HG02763 (cell line): Measurements from ENCODE around the gene TUFT1.
A peak's percentile ranks its signal among the peaks of the same experiment; 100 is the strongest.

Experiments
- ATAC-seq: cut with Tn5 transposase; IDR thresholded peaks from one replicate; pipeline ENCODE4 v1.9.1; 2021; ENCODE audit warnings: mild to moderate bottlenecking, moderate library complexity; ENCODE audit not compliant: unreplicated experiment

Gene TUFT1, protein sequence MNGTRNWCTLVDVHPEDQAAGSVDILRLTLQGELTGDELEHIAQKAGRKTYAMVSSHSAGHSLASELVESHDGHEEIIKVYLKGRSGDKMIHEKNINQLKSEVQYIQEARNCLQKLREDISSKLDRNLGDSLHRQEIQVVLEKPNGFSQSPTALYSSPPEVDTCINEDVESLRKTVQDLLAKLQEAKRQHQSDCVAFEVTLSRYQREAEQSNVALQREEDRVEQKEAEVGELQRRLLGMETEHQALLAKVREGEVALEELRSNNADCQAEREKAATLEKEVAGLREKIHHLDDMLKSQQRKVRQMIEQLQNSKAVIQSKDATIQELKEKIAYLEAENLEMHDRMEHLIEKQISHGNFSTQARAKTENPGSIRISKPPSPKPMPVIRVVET

DNA sequence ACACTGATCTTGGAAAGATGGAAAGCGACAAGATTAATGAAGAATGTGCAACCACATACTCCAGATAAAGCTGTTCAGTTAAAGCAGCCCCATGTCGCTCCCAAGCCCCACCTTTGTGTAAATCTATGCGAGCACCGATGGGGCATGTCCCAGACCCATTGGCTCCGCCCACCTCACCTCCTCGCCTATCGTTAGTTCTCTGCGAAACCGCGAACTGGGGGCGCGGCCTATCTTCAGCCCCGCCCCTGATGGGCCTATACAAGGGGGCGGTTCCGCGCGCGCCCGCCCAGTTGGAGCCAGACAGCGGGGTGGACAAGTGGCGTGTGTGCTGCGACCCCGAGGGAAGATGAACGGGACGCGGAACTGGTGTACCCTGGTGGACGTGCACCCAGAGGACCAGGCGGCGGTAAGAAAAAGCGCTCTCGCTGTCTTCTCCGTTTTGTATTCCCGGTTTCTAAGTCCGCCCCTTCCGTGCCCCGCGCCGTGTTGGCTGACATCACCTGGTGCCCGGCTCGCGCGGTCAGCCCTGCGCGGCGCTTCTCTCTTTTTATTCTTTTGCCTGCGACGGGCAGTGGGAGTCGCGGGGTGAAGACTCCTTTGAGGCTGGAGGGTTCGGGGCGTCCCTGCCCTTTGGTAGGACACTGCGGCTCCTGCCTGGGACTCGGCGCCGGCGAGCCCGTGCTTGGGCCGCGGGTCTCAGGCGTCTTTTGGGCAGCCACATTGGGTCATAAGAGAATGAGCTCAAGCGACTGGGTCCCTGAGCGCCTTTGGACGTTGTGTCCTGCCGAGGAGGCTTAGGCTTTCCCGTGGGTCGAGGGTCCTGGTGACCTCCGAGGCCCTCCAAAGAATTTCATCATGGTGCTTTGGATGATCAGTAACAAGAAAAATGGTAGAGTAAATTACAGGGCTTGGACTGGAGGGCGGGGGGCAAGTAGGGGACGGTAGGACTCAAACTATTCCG lies at the start of gene TUFT1:
Gene TUFT1 (plus strand): TSS at position 289 of the 961 bp plus-strand sequence. CDS start 58 bp downstream, at position 347.
- ATAC-seq, result peak; percentile 90

DNA sequence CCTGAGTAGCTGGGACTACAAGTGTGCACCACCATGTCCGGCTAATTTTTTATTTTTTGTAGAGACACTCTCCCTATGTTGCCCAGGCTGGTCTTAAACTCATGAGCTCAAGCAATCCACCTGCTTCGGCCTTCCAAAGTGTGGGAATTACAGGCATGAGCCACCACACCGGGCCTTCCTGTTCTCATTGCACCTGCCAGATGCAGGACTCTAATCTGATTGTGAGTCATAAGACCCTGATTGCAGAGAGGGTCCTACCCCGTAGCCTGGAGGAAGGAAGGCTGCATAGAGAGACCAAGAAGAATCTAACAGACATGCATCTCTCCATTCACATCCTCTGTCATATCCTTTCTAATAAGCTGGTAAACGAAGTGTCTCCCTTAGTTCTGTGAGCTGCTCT lies 48.5 kb upstream of the TUFT1 start:
- ATAC-seq, result no peak

GRCh38 chr1:151492120-151492519 lies 48.0 kb upstream of the TUFT1 start:
- no peak for ATAC-seq

DNA sequence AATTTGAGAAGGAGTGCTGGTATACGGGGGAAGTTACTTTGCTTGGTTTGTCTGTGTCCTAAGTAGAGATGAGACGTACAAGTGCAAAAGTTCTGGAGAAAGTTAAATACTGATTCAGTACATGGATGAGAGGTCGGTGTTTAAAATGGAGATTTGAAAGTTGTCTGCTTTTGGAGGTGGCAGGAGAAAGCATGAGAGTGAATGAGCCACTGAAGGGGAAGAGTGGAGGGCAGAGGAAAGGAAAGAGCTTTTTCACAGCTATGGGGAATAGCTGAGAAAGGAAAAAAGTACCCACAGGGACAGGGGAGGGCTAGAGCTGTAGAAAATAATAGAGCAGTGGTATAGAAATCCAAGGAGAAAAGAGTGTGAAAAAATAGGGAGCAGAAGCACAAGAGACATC lies 47.1 kb upstream of the TUFT1 start:
- ATAC-seq, result no peak

GRCh38 chr1:151494741-151495281 lies 45.3 kb upstream of the TUFT1 start:
- no peak for ATAC-seq

- ATAC-seq, result no peak
These were observed 44.8 kb upstream of the TUFT1 start for GRCh38 chr1:151495316-151495715.

GRCh38 chr1:151499365-151499764 lies 40.7 kb upstream of the TUFT1 start:
- no peak for ATAC-seq

DNA sequence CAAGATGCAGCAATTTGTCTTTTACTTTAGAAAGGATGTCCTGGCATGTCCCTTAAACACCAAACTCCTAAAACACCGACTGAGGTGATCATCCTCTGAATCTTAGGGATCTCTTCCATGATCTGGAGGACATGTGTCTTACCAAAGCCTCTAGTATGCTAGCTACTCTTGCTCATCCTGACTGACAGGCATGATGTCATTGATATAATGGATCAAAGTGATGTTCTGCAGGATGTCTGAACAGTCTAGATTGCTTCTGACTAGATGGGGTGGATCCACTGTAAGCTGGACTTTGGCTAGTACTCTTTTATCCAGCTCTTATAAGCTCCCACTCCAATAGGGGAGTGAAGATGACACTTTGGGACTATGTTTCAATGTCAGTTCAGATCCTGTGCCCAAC lies 40.2 kb upstream of the TUFT1 start:
- no peak for ATAC-seq

DNA sequence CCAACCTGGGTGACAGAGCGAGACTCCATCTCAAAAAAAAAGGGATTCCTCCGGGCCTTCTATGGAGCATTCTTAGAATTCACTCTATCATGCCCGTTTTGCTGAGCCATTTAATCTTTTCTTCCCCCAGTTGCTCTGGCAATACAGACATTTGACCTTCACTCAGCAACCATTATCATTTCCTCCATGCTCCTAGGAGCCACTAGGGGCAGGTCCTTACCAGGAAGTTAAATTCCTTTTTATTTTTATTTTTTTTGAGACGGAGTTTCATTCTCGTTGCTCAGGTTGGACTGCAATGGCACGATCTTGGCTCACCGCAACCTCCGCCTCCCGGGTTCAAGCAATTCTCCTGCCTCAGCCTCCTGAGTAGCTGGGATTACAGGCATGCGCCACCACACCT lies 38.6 kb upstream of the TUFT1 start:
- ATAC-seq, result no peak

- no peak for ATAC-seq
These were observed 37.9 kb upstream of the TUFT1 start for GRCh38 chr1:151502035-151502700.

GRCh38 chr1:151502859-151503780 lies 37.0 kb upstream of the TUFT1 start:
- ATAC-seq, result no peak

DNA sequence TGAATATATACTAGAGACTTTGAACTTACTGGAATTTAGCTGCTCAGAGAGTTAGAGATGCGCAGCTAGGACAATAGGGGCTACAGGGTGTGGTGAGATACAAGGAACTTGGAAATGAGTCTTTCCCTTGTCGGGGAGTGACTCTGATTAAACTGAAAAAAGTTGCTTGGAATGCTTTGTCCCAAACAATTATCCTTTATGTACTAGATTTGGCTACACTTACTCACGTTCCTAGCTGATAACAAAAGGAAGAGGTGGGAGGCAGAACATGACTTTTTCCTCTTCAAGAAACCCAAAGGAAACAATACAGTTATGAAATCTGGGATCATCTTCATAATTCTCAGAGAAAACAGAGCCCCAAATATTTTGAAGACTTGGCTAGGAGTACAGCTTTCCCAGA lies 35.9 kb upstream of the TUFT1 start:
- ATAC-seq, result no peak

GRCh38 chr1:151504759-151505158 lies 35.4 kb upstream of the TUFT1 start:
- no peak for ATAC-seq

DNA sequence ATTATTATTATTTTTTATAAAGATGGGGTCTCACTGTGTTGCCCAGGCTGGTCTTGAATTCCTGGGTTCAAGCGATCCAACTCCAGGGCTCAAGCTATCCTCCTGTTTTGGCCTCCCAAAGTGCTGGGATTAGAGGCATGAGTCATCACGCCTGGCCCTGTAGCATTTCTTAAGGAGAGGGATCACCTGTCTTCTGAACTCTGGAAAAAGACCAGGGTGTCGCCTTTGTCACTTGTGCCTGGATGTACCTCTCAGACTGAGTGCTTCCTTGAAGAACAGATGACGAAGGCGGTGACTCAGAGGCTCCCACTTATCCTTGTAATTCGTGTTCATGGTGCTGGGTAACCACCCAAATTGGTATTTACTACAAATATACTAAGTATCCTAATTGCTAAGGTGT lies 31.3 kb upstream of the TUFT1 start:
- no peak for ATAC-seq

DNA sequence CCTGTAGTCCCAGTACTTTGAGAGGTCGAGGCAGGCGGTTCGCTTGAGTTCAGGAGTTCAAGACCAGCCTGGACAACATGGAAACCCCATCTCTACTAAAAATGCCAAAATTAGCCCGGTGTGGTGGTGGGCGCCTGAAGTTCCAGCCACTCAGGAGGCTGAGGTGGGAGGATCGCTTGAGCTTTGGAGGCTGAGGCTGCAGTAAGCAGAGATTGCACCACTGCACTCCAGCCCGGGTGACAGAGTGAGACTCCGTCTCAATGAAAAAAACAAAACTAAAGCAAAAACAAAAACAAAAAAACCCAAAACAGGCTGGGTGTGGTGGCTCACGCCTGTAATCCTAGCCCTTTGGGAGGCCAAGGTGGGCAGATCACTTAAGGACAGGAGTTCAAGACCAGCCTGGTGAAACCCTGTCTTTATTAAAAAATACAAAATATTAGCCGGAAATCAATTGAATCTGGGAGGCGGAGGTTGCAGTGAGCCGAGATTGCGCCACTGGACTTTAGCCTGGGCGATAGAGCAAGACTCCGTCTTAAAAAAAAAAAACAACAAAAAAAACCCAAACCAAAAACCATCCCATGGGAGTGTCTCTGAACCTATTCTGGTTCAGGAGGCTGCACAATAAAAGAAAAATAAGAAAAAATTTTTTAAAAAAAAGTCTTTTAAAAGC lies 30.6 kb upstream of the TUFT1 start:
- ATAC-seq, result no peak

- ATAC-seq, result no peak
These were observed 30.1 kb upstream of the TUFT1 start for GRCh38 chr1:151510020-151510405.

- ATAC-seq, result no peak
These were observed 29.5 kb upstream of the TUFT1 start for GRCh38 chr1:151510614-151510956.

DNA sequence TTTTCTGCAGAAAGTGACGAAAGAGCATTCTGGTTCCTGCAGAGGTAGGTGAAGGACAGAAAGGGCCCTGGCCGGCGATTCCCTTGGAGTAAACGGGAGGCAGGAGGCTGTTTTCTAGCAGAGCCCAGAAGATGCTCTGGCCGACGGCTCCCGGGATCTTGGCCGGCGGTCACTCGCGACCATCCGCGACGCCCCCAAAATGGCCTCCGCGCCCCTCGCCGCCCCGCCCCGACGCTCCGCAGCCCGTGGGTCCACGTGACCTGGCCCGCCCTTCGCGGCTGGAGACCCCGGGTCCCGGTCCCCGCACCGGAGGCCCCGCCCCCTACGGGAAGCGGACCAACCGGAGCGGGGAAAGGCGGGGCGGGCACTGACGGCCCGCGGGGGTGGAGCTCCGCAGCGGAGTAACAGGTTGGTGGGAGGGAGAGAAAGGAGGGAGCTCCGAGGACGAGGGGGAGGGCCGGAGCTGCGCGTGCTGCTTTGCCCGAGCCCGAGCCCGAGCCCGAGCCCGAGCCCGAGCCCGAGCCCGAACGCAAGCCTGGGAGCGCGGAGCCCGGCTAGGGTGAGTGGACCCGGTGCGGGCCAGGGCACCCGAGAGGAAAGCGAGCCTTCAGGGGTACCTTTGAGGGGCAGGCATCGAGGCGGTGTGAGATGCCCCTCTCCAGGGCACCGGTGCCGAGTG lies 29.0 kb upstream of the TUFT1 start, which contains the start of gene CGN:
Gene CGN (plus strand): TSS at position 431 of the 679 bp plus-strand sequence. CDS start 7,133 bp downstream, outside the sequence.
- peak; percentile 90 for ATAC-seq
